ENCODE measurements around the gene ANKLE1.

Gene ANKLE1

GRCh38 chr19:17249887-17250548 lies 31.7 kb upstream of the ANKLE1 start:
- H3K27me3 ChIP-seq (ENCODE audit: insufficient read depth, poor library complexity, severe bottlenecking): no peaks in the 10 kb centered on the region
- peak overlapping the region; percentile 84 for H3K27ac ChIP-seq (ENCODE audit: poor library complexity, severe bottlenecking)
- ATAC-seq (ENCODE audit: low read depth) (no peak), DNase-seq (ENCODE audit: low spot score) (no peak)
- peaks cover 39% of the 10 kb centered on the region for H3K4me1 ChIP-seq (ENCODE audit: insufficient read depth, poor library complexity, severe bottlenecking)
- H3K36me3 ChIP-seq (ENCODE audit: low read depth): no peaks in the 10 kb centered on the region
- TF ChIP-seq CTCF (IDR thresholded peaks at IDR 0.05; ENCODE audit: poor library complexity, severe bottlenecking): no peak
- H3K4me3 ChIP-seq (ENCODE audit: severe bottlenecking): no peak overlapping the region
- no peaks in the 10 kb centered on the region for H3K9me3 ChIP-seq (ENCODE audit: severe bottlenecking)

GRCh38 chr19:17254636-17255035 lies 27.1 kb upstream of the ANKLE1 start:
- Histone ChIP-seq H3K27ac (ENCODE audit: poor library complexity, severe bottlenecking) (no peak overlapping the region), H3K36me3 (ENCODE audit: low read depth) (no peaks in the 10 kb centered on the region), H3K27me3 (ENCODE audit: insufficient read depth, poor library complexity, severe bottlenecking) (no peaks in the 10 kb centered on the region), H3K4me1 (ENCODE audit: insufficient read depth, poor library complexity, severe bottlenecking) (peaks cover 3% of the 10 kb centered on the region), H3K4me3 (ENCODE audit: severe bottlenecking) (no peak overlapping the region), H3K9me3 (ENCODE audit: severe bottlenecking) (no peaks in the 10 kb centered on the region)
- DNase-seq (ENCODE audit: low spot score): no peak
- TF ChIP-seq CTCF (IDR thresholded peaks at IDR 0.05; ENCODE audit: poor library complexity, severe bottlenecking): no peak
- ATAC-seq (ENCODE audit: low read depth): no peak

- ATAC-seq (ENCODE audit: low read depth) (peak; percentile 50; the same call in 2 of the 3 replicates), DNase-seq (ENCODE audit: low spot score) (no peak)
- H3K27me3 ChIP-seq (ENCODE audit: insufficient read depth, poor library complexity, severe bottlenecking): no peaks in the 10 kb centered on the region
- no peaks in the 10 kb centered on the region for H3K4me1 ChIP-seq (ENCODE audit: insufficient read depth, poor library complexity, severe bottlenecking)
- H3K4me3 ChIP-seq (ENCODE audit: severe bottlenecking): no peak overlapping the region
- no peak overlapping the region for H3K27ac ChIP-seq (ENCODE audit: poor library complexity, severe bottlenecking)
- H3K36me3 ChIP-seq (ENCODE audit: low read depth): no peaks in the 10 kb centered on the region
- H3K9me3 ChIP-seq (ENCODE audit: severe bottlenecking): no peaks in the 10 kb centered on the region
- TF ChIP-seq CTCF (IDR thresholded peaks at IDR 0.05; ENCODE audit: poor library complexity, severe bottlenecking): no peak
These were observed 26.5 kb upstream of the ANKLE1 start for GRCh38 chr19:17255150-17255621.

GRCh38 chr19:17256130-17256529 lies 25.6 kb upstream of the ANKLE1 start:
- Histone ChIP-seq H3K27me3 (ENCODE audit: insufficient read depth, poor library complexity, severe bottlenecking) (no peaks in the 10 kb centered on the region), H3K4me1 (ENCODE audit: insufficient read depth, poor library complexity, severe bottlenecking) (no peaks in the 10 kb centered on the region), H3K9me3 (ENCODE audit: severe bottlenecking) (no peaks in the 10 kb centered on the region), H3K4me3 (ENCODE audit: severe bottlenecking) (no peak overlapping the region), H3K27ac (ENCODE audit: poor library complexity, severe bottlenecking) (no peak overlapping the region), H3K36me3 (ENCODE audit: low read depth) (no peaks in the 10 kb centered on the region)
- DNase-seq (ENCODE audit: low spot score) (no peak), ATAC-seq (ENCODE audit: low read depth) (no peak)
- no peak for TF ChIP-seq CTCF (IDR thresholded peaks at IDR 0.05; ENCODE audit: poor library complexity, severe bottlenecking)

GRCh38 chr19:17259118-17259780 lies 22.5 kb upstream of the ANKLE1 start:
- H3K4me3 ChIP-seq (ENCODE audit: severe bottlenecking): no peak overlapping the region
- H3K27ac ChIP-seq (ENCODE audit: poor library complexity, severe bottlenecking): no peak overlapping the region
- H3K27me3 ChIP-seq (ENCODE audit: insufficient read depth, poor library complexity, severe bottlenecking): no peaks in the 10 kb centered on the region
- no peak for DNase-seq (ENCODE audit: low spot score)
- no peaks in the 10 kb centered on the region for H3K4me1 ChIP-seq (ENCODE audit: insufficient read depth, poor library complexity, severe bottlenecking)
- no peaks in the 10 kb centered on the region for H3K9me3 ChIP-seq (ENCODE audit: severe bottlenecking)
- TF ChIP-seq CTCF (IDR thresholded peaks at IDR 0.05; ENCODE audit: poor library complexity, severe bottlenecking): no peak
- no peaks in the 10 kb centered on the region for H3K36me3 ChIP-seq (ENCODE audit: low read depth)
- no peak for ATAC-seq (ENCODE audit: low read depth)
